AG04449 (cell line): ENCODE results near the gene SMC1A.

Experiments
- CTCF ChIA-PET: fragments of 350-600 bp; formaldehyde crosslinking; extraction: SDS; loops from one replicate; lab custom pipeline; 2021; ENCODE audit warnings: antibody characterized with exemption; lab: Yijun Ruan, JAX
- POLR2A ChIA-PET: fragments of 400-600, 350-600 bp; formaldehyde crosslinking; extraction: SDS; loops from one replicate; lab custom pipeline; 2020; ENCODE audit warnings: antibody characterized with exemption, inconsistent platforms; lab: Yijun Ruan, JAX
- DNase-seq: peaks from one replicate; pipeline ENCODE4 v3.0.0-alpha.2; 2010; ENCODE audit warnings: low read depth, low spot score
- H3K4me3 ChIP-seq: 2 replicates; pipeline ENCODE4 v1.5.1; 2011; ENCODE audit warnings: low read depth, mild to moderate bottlenecking, control low read depth, low read length
- CTCF ChIP-seq: IDR thresholded peaks from one replicate; pipeline ENCODE4 v1.5.1; 2011; ENCODE audit warnings: mild to moderate bottlenecking, moderate library complexity, low read length, control low read depth, inconsistent platforms; ENCODE audit not compliant: insufficient read depth; ENCODE audit errors: missing control alignments

Gene SMC1A

GRCh38 chrX:53449632-53450031, 27.2 kb upstream of the SMC1A start:
- POLR2A ChIA-PET, result no interaction called here
- CTCF ChIA-PET, result interaction anchor here (1.1 to 6.2 kb wide), 4 partner anchors 8 to 134 kb away, joined by 3 to 71 read pairs (median 8); no protein-coding TSS in a partner anchor
- no peak overlapping the region for H3K4me3 ChIP-seq
- DNase-seq, result no peak
- TF ChIP-seq CTCF, result no peak

- DNase-seq, result no peak
- no peak overlapping the region for H3K4me3 ChIP-seq
- ChIA-PET POLR2A (no interaction called here), CTCF (interaction anchor here (1.6 to 6.2 kb wide), 6 partner anchors 8 to 132 kb away, joined by 4 to 71 read pairs (median 10); partner anchors contain the start of genes RIBC1 and SMC1A)
- no peak for TF ChIP-seq CTCF
Measured at GRCh38 chrX:53447441-53447840, 25.0 kb upstream of the SMC1A start.

- peak; percentile 52 for TF ChIP-seq CTCF
- no peak overlapping the region for H3K4me3 ChIP-seq
- no peak for DNase-seq
- POLR2A ChIA-PET, result no interaction called here
- CTCF ChIA-PET, result interaction anchor here (0.9 to 6.2 kb wide), 19 partner anchors 9 to 196 kb away, joined by 3 to 71 read pairs (median 4); partner anchors contain the start of genes RIBC1 and SMC1A
Measured at GRCh38 chrX:53445977-53446376, 23.5 kb upstream of the SMC1A start.

- CTCF ChIA-PET, result interaction anchor here (2.1 kb wide), 1 partner anchor 9 kb away, joined by 5 read pairs; no protein-coding TSS in a partner anchor
- DNase-seq, result no peak
- peak overlapping the region; percentile 45 for H3K4me3 ChIP-seq
Measured at GRCh38 chrX:53442322-53442631, 19.8 kb upstream of the SMC1A start.

GRCh38 chrX:53441531-53442321, 19.3 kb upstream of the SMC1A start:
- ChIA-PET CTCF (interaction anchor here (2.1 kb wide), 1 partner anchor 10 kb away, joined by 5 read pairs; no protein-coding TSS in a partner anchor), POLR2A (interaction anchor here (1.0 kb wide), 1 partner anchor 19 kb away, joined by 3 read pairs; the partner anchor contains the start of genes RIBC1 and SMC1A)
- TF ChIP-seq CTCF, result no peak
- DNase-seq, result no peak
- peak overlapping the region; percentile 45 for H3K4me3 ChIP-seq

More at GRCh38 chrX:53442322-53442631, 19.8 kb upstream of the SMC1A start:
- TF ChIP-seq CTCF, result no peak
- POLR2A ChIA-PET, result interaction anchor here (1.0 kb wide), 1 partner anchor 20 kb away, joined by 3 read pairs; the partner anchor contains the start of genes RIBC1 and SMC1A
